ENCODE measurements around the gene SMIM36.

- TF ChIP-seq CTCF (conservative IDR thresholded peaks at IDR 0.05; ENCODE audit: low read depth in 2 of 2) (no peak), POLR2AphosphoS5 (IDR thresholded peaks at IDR 0.05; ENCODE audit: low read depth) (no peak), EZH2 (IDR thresholded peaks at IDR 0.05; ENCODE audit: low read depth, unreplicated experiment) (no peak), EZH2phosphoT487 (IDR thresholded peaks at IDR 0.05; ENCODE audit: unreplicated experiment) (no peak), CREB1 (CRISPR knock-in tag; IDR thresholded peaks at IDR 0.05; ENCODE audit: low read depth) (no peak), ZNF114 (CRISPR knock-in tag; IDR thresholded peaks at IDR 0.05) (no peak), JUNB (IDR thresholded peaks at IDR 0.05; ENCODE audit: unreplicated experiment) (no peak)
Measured at GRCh38 chr17:55407641-55408566, 103.3 kb downstream of the SMIM36 start.
